Measurements from ENCODE around the gene EPAS1.

The EPAS1 gene

GRCh38 chr2:46273919-46274318 lies 23.3 kb upstream of the EPAS1 start:
- no peak for DNase-seq (ENCODE audit: low spot score)

- no peak for DNase-seq (ENCODE audit: low spot score)
Observed at GRCh38 chr2:46274586-46274985, 22.6 kb upstream of the EPAS1 start.

- DNase-seq (ENCODE audit: low spot score) = peak; percentile 16
Observed at GRCh38 chr2:46275995-46276394, 21.2 kb upstream of the EPAS1 start.

GRCh38 chr2:46276642-46277041 lies 20.6 kb upstream of the EPAS1 start:
- DNase-seq (ENCODE audit: low spot score) = no peak

GRCh38 chr2:46277431-46278190 lies 19.6 kb upstream of the EPAS1 start:
- DNase-seq (ENCODE audit: low spot score) = no peak

- no peak for DNase-seq (ENCODE audit: low spot score)
Observed at GRCh38 chr2:46278952-46279351, 18.3 kb upstream of the EPAS1 start.

GRCh38 chr2:46281939-46282338 lies 15.3 kb upstream of the EPAS1 start:
- DNase-seq (ENCODE audit: low spot score) = no peak

GRCh38 chr2:46283693-46284092 lies 13.5 kb upstream of the EPAS1 start:
- DNase-seq (ENCODE audit: low spot score) = no peak

GRCh38 chr2:46284260-46284659 lies 12.9 kb upstream of the EPAS1 start:
- no peak for DNase-seq (ENCODE audit: low spot score)

GRCh38 chr2:46284796-46285195 lies 12.4 kb upstream of the EPAS1 start:
- DNase-seq (ENCODE audit: low spot score) = no peak

GRCh38 chr2:46286715-46287114 lies 10.5 kb upstream of the EPAS1 start:
- DNase-seq (ENCODE audit: low spot score) = no peak

- no peak for DNase-seq (ENCODE audit: low spot score)
Observed at GRCh38 chr2:46290078-46290477, 7.1 kb upstream of the EPAS1 start.

- no peak for DNase-seq (ENCODE audit: low spot score)
Observed at GRCh38 chr2:46293466-46293865, 3.7 kb upstream of the EPAS1 start.

- DNase-seq (ENCODE audit: low spot score) = peak; percentile 16
Observed at GRCh38 chr2:46294176-46294836, 2.9 kb upstream of the EPAS1 start.

- peak; percentile 49 for DNase-seq (ENCODE audit: low spot score)
Observed at GRCh38 chr2:46296216-46296839, 879 bp upstream of the EPAS1 start.

- peak; percentile 5 for DNase-seq (ENCODE audit: low spot score)
Observed at GRCh38 chr2:46297546-46298271, 502 bp downstream of the EPAS1 start.

- no peak for DNase-seq (ENCODE audit: low spot score)
Observed at GRCh38 chr2:46298272-46298521, 990 bp downstream of the EPAS1 start.

- peak; percentile 29 for DNase-seq (ENCODE audit: low spot score)
Observed at GRCh38 chr2:46298522-46299353, 1.5 kb downstream of the EPAS1 start.

GRCh38 chr2:46299365-46300263 lies 2.4 kb downstream of the EPAS1 start:
- peak; percentile 61 for DNase-seq (ENCODE audit: low spot score)

- no peak for DNase-seq (ENCODE audit: low spot score)
Observed at GRCh38 chr2:46300406-46300832, 3.2 kb downstream of the EPAS1 start.

Data from Ammon's horn (tissue), 1 donor.